Measurements from ENCODE around the gene CDCA3. TPM values are rescaled to one million over a fixed set of nuclear protein-coding genes. Genes with fewer than 3 reads are reported as not detected.

The CDCA3 gene
- total and polyA plus RNA-seq, 4 experiments from 2014 or later = 0.09 to 2.0 (median 0.83) TPM

DNA sequence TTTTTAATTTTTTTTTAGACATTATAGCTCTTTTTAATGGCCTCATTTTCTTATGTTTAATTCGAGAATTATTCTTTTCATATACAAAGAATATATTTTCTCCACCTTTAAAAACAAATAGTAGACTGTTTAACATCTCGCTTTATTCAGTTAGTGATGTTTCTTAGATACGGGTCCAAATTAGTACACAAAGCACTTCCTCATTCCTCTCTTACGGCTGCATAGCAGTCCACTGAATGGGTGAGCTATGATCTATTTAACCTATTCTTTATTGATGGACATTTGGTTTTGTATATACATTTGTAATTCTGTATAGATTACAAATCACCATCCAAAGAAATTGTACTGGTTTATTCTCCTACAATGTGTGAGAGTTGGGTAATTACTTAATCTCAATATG is 37.7 kb downstream of the CDCA3 start:
- no peaks in the 10 kb centered on the region for H3K9me3 ChIP-seq (ENCODE audit: control insufficient read depth in 1 of 2, low read length in 2 of 2)
- no peaks in the 10 kb centered on the region for H3K27me3 ChIP-seq (ENCODE audit: insufficient read depth, low read length)
- intact Hi-C loops (cut with micrococcal nuclease) = no loop called here
- Mint-ChIP-seq H3K4me1 (peaks cover 0 to 20% (median 16%) of the 10 kb centered on the region in 4 donors), H3K27ac (no peak overlapping the region), H3K27me3 (no peaks in the 10 kb centered on the region), H3K4me3 (no peak overlapping the region), H3K36me3 (peaks cover 54 to 58% of the 10 kb centered on the region in 2 donors), H3K9me3 (no peaks in the 10 kb centered on the region)
- H3K4me1 ChIP-seq (ENCODE audit: insufficient read depth, low read length) = no peaks in the 10 kb centered on the region
- no peak for DNase-seq
- no peak overlapping the region for H3K4me3 ChIP-seq (ENCODE audit: low read length in 2 of 2)
- peaks cover 42% of the 10 kb centered on the region for H3K36me3 ChIP-seq (ENCODE audit: insufficient read depth, low read length)
- POLR2A ChIA-PET (ENCODE audit: partially characterized antibody) = interaction anchor here (0.8 to 1.2 kb wide), 2 partner anchors 17 to 24 kb away, joined by 3 to 4 read pairs; partner anchors contain the start of gene CD4
- CTCF ChIA-PET (ENCODE audit: partially characterized antibody) = interaction anchor here (1.0 to 1.8 kb wide), 4 partner anchors 12 to 348 kb away, joined by 3 to 11 read pairs (median 4); no protein-coding TSS in a partner anchor
- H3K27ac ChIP-seq (ENCODE audit: low read depth, low read length) = no peak overlapping the region

DNA sequence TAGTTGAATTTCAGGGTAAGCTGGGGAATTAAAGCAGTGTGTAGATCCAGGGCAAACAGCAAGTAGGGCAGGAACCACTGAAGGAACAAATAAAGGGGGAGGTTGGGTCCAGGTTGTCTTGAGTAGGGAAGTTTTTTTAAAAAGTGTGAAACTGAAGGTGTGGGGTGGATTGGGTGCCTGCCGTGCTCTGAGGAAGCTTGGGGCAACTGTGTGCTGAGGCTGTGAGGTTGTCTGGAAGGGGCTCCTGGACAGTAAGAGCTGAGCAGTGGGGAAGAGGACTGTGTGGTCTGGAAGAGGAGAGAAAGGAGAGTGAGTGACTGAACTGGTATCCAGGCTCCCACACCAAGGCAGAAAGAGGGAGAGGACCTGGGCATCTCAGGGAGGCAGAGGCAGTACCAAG is 40.3 kb downstream of the CDCA3 start:
- Histone ChIP-seq H3K9me3 (ENCODE audit: control insufficient read depth in 1 of 2, low read length in 2 of 2) (no peaks in the 10 kb centered on the region), H3K36me3 (ENCODE audit: insufficient read depth, low read length) (peaks cover 26% of the 10 kb centered on the region), H3K27me3 (ENCODE audit: insufficient read depth, low read length) (no peaks in the 10 kb centered on the region), H3K4me3 (ENCODE audit: low read length in 2 of 2) (no peak overlapping the region), H3K4me1 (ENCODE audit: insufficient read depth, low read length) (no peaks in the 10 kb centered on the region), H3K27ac (ENCODE audit: low read depth, low read length) (no peak overlapping the region)
- H3K9me3 Mint-ChIP-seq = no peaks in the 10 kb centered on the region
- POLR2A ChIA-PET (ENCODE audit: partially characterized antibody) = interaction anchor here (1.2 to 1.4 kb wide), 2 partner anchors 9 to 10 kb away, joined by 3 to 4 read pairs; partner anchors contain the start of gene GPR162
- CTCF ChIA-PET (ENCODE audit: partially characterized antibody) = interaction anchor here (0.8 to 2.7 kb wide), 5 partner anchors 8 to 25 kb away, joined by 3 to 9 read pairs (median 3); no protein-coding TSS in a partner anchor
- no peaks in the 10 kb centered on the region for H3K27me3 Mint-ChIP-seq
- H3K4me1 Mint-ChIP-seq = peaks cover 0 to 20% (median 12%) of the 10 kb centered on the region in 4 donors
- H3K36me3 Mint-ChIP-seq = peaks cover 42 to 46% of the 10 kb centered on the region in 2 donors
- no peak for DNase-seq
- H3K27ac Mint-ChIP-seq = peak overlapping the region in 6 of 7 donors; percentile 24 to 88 (median 68)
- intact Hi-C loops (cut with micrococcal nuclease) = no loop called here
- H3K4me3 Mint-ChIP-seq = no peak overlapping the region

DNA sequence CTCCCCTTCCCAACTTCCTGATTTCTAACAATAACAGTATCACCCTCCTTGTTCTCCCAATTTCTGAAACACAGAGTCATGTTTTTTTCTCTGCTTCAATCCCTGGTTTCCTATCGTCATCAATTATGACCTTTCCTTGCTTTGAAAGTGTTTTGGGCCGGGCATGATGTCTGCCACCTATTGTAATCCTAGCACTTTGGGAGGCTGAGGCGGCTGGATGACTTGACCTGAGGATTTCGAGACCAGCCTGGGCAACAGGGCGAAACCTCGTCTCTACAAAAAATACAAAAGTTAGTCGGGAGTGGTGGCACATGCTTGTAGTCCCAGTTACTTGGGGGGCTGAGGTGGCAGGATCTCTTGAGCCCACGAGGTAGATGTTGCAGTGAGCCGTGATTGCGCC is 42.0 kb downstream of the CDCA3 start:
- peaks cover 37 to 40% of the 10 kb centered on the region in 2 donors for H3K36me3 Mint-ChIP-seq
- no peak overlapping the region for H3K4me3 ChIP-seq (ENCODE audit: low read length in 2 of 2)
- H3K27ac Mint-ChIP-seq = no peak overlapping the region
- no peaks in the 10 kb centered on the region for H3K27me3 ChIP-seq (ENCODE audit: insufficient read depth, low read length)
- H3K4me1 ChIP-seq (ENCODE audit: insufficient read depth, low read length) = no peaks in the 10 kb centered on the region
- ChIA-PET POLR2A (ENCODE audit: partially characterized antibody) (interaction anchor here (1.3 to 1.8 kb wide), 3 partner anchors 12 to 17 kb away, joined by 4 to 12 read pairs (median 4); partner anchors contain the start of gene GPR162), CTCF (ENCODE audit: partially characterized antibody) (interaction anchor here (1.0 to 1.4 kb wide), 2 partner anchors 12 to 31 kb away, joined by 4 to 5 read pairs; partner anchors contain the start of gene GPR162)
- no peaks in the 10 kb centered on the region for H3K9me3 Mint-ChIP-seq
- H3K9me3 ChIP-seq (ENCODE audit: control insufficient read depth in 1 of 2, low read length in 2 of 2) = no peaks in the 10 kb centered on the region
- H3K36me3 ChIP-seq (ENCODE audit: insufficient read depth, low read length) = peaks cover 12% of the 10 kb centered on the region
- H3K4me1 Mint-ChIP-seq = peaks cover 0 to 23% (median 13%) of the 10 kb centered on the region in 4 donors
- intact Hi-C loops (cut with micrococcal nuclease) = no loop called here
- no peaks in the 10 kb centered on the region for H3K27me3 Mint-ChIP-seq
- H3K4me3 Mint-ChIP-seq = no peak overlapping the region
- no peak overlapping the region for H3K27ac ChIP-seq (ENCODE audit: low read depth, low read length)
- DNase-seq = no peak

DNA sequence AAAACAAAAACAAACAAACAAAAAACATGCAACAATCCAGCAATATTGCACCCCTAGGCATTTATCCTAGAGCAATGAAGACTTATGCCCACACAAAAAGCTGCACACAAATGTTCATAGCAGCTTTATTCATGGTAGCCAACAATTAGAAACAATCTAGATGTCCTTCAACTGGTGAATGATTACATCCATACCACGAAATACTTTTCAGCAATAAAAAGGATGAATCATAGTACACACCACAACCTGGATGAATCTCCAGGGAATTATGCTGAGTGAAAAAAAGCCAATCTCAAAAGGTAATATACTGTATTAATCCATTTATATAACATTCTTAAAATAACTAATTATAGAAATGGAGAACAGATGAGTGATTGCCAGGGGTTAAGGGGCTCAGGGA is 43.9 kb downstream of the CDCA3 start:
- Histone ChIP-seq H3K9me3 (ENCODE audit: control insufficient read depth in 1 of 2, low read length in 2 of 2) (no peaks in the 10 kb centered on the region), H3K4me3 (ENCODE audit: low read length in 2 of 2) (no peak overlapping the region), H3K36me3 (ENCODE audit: insufficient read depth, low read length) (peaks cover 22% of the 10 kb centered on the region), H3K27ac (ENCODE audit: low read depth, low read length) (no peak overlapping the region), H3K27me3 (ENCODE audit: insufficient read depth, low read length) (no peaks in the 10 kb centered on the region), H3K4me1 (ENCODE audit: insufficient read depth, low read length) (no peaks in the 10 kb centered on the region)
- H3K4me1 Mint-ChIP-seq = peaks cover 0 to 24% (median 12%) of the 10 kb centered on the region in 4 donors
- H3K27ac Mint-ChIP-seq = peak overlapping the region in 1 of 7 donors; percentile 72
- no peak for DNase-seq
- ChIA-PET POLR2A (ENCODE audit: partially characterized antibody) (interaction anchor here (0.6 kb wide), 1 partner anchor 18 kb away, joined by 3 read pairs; the partner anchor contains the start of gene CD4), CTCF (ENCODE audit: partially characterized antibody) (interaction anchor here (1.0 to 1.4 kb wide), 3 partner anchors 27 to 187 kb away, joined by 3 read pairs; no protein-coding TSS in a partner anchor)
- no peaks in the 10 kb centered on the region for H3K9me3 Mint-ChIP-seq
- intact Hi-C loops (cut with micrococcal nuclease) = no loop called here
- no peaks in the 10 kb centered on the region for H3K27me3 Mint-ChIP-seq
- H3K4me3 Mint-ChIP-seq = no peak overlapping the region
- H3K36me3 Mint-ChIP-seq = peaks cover 36 to 39% of the 10 kb centered on the region in 2 donors

DNA sequence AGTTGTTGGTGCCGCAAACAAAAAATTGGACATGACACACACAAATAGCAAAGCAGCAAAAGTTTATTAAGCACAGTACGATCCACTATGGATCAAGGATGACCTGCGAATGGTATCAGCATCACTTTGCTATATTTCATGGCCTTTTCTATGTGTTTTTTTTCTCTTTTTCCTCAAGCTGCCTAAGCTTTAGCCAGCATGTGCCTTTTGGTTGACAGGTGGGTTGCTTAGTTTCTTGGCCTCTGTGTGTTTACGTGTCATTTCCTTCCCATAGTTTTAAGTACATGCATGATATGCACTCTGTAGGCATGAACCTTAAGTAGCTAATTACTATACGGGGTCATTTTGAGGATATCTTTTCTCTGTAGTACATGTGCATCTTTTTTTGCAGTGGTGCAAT is 51.9 kb downstream of the CDCA3 start:
- no peak for DNase-seq
- Mint-ChIP-seq H3K4me1 (peaks cover 35 to 59% (median 47%) of the 10 kb centered on the region in 4 donors), H3K9me3 (no peaks in the 10 kb centered on the region), H3K4me3 (no peak overlapping the region), H3K27me3 (no peaks in the 10 kb centered on the region), H3K36me3 (peaks cover 46 to 72% of the 10 kb centered on the region in 2 donors), H3K27ac (peak overlapping the region in 2 of 7 donors; percentile 47 to 64)
- CTCF ChIA-PET (ENCODE audit: partially characterized antibody) = no interaction called here
- Histone ChIP-seq H3K27ac (ENCODE audit: low read depth, low read length) (no peak overlapping the region), H3K4me3 (ENCODE audit: low read length in 2 of 2) (no peak overlapping the region), H3K36me3 (ENCODE audit: insufficient read depth, low read length) (peaks cover 63% of the 10 kb centered on the region), H3K4me1 (ENCODE audit: insufficient read depth, low read length) (peaks cover 41% of the 10 kb centered on the region), H3K9me3 (ENCODE audit: control insufficient read depth in 1 of 2, low read length in 2 of 2) (no peaks in the 10 kb centered on the region), H3K27me3 (ENCODE audit: insufficient read depth, low read length) (no peaks in the 10 kb centered on the region)
- intact Hi-C loops (cut with micrococcal nuclease) = no loop called here
- POLR2A ChIA-PET (ENCODE audit: partially characterized antibody) = interaction anchor here (1.2 kb wide), 1 partner anchor 10 kb away, joined by 3 read pairs; the partner anchor contains the start of gene CD4

Other genes with a start within 250 kb of the CDCA3 start
- 100 to 1,000 TPM; 246 to 255 TPM for gene CHD4, start 243.9 kb downstream of the CDCA3 start, total RNA-seq
- gene CHD4, start 243.9 kb downstream of the CDCA3 start, polyA plus RNA-seq = 10 to 100 TPM; 13.3 to 64.6 TPM
- 10 to 100 TPM; 10.2 to 11.1 TPM for gene LPAR5, start 215.3 kb downstream of the CDCA3 start, total RNA-seq
- 10 to 100 TPM in 1 of 2 donors, 1 to 10 TPM in 1; 5.4 to 11.9 TPM for gene LPAR5, start 215.3 kb downstream of the CDCA3 start, polyA plus RNA-seq
- 10 to 100 TPM; 13.9 to 16.3 TPM for gene ACRBP, start 203.9 kb downstream of the CDCA3 start, total RNA-seq
- under 1 TPM in 1 of 2 donors, not detected in 1; 0.25 TPM for gene ACRBP, start 203.9 kb downstream of the CDCA3 start, polyA plus RNA-seq
- gene ING4, start 188.2 kb downstream of the CDCA3 start, total RNA-seq = 10 to 100 TPM; 82.3 to 83.5 TPM
- 100 to 1,000 TPM in 1 of 2 donors, 10 to 100 TPM in 1; 73.0 to 122 TPM for gene ING4, start 188.2 kb downstream of the CDCA3 start, polyA plus RNA-seq
- 10 to 100 TPM; 88.6 to 88.7 TPM for gene ZNF384, start 161.9 kb downstream of the CDCA3 start, total RNA-seq
- 10 to 100 TPM; 14.4 to 45.8 TPM for gene ZNF384, start 161.9 kb downstream of the CDCA3 start, polyA plus RNA-seq
- gene PIANP, start 150.5 kb downstream of the CDCA3 start, total RNA-seq = 1 to 10 TPM; 1.3 to 1.5 TPM
- gene PIANP, start 150.5 kb downstream of the CDCA3 start, polyA plus RNA-seq = under 1 TPM; 0.61 to 0.69 TPM
- 10 to 100 TPM; 36.9 to 37.7 TPM for gene COPS7A, start 127.2 kb downstream of the CDCA3 start, total RNA-seq
- 10 to 100 TPM; 44.7 to 48.6 TPM for gene COPS7A, start 127.2 kb downstream of the CDCA3 start, polyA plus RNA-seq
- gene MLF2, start 98.1 kb downstream of the CDCA3 start, total RNA-seq = 10 to 100 TPM; 79.8 to 80.3 TPM
- gene MLF2, start 98.1 kb downstream of the CDCA3 start, polyA plus RNA-seq = 100 to 1,000 TPM; 111 to 130 TPM
- 1 to 10 TPM; 2.0 to 2.9 TPM for gene PTMS, start 84.9 kb downstream of the CDCA3 start, total RNA-seq
- gene PTMS, start 84.9 kb downstream of the CDCA3 start, polyA plus RNA-seq = 1 to 10 TPM; 1.3 to 3.6 TPM
- 1 to 10 TPM; 2.4 to 3.8 TPM for gene LAG3, start 78.8 kb downstream of the CDCA3 start, total RNA-seq
- gene LAG3, start 78.8 kb downstream of the CDCA3 start, polyA plus RNA-seq = 1 to 10 TPM; 4.9 to 8.3 TPM
- gene CD4, start 61.8 kb downstream of the CDCA3 start, total RNA-seq = 100 to 1,000 TPM; 285 to 291 TPM
- 100 to 1,000 TPM; 251 to 456 TPM for gene CD4, start 61.8 kb downstream of the CDCA3 start, polyA plus RNA-seq
- under 1 TPM in 1 of 2 experiments, not detected in 1; 0.32 TPM for gene GPR162, start 29.5 kb downstream of the CDCA3 start, total RNA-seq
- not detected for gene GPR162, start 29.5 kb downstream of the CDCA3 start, polyA plus RNA-seq
- gene P3H3, start 22.9 kb downstream of the CDCA3 start, total RNA-seq = 10 to 100 TPM; 11.2 to 11.8 TPM
- gene P3H3, start 22.9 kb downstream of the CDCA3 start, polyA plus RNA-seq = 1 to 10 TPM in 1 of 2 donors, under 1 TPM in 1; 0.72 to 1.2 TPM
- gene GNB3, start 10.4 kb downstream of the CDCA3 start, total RNA-seq = 1 to 10 TPM; 5.1 to 5.2 TPM
- gene GNB3, start 10.4 kb downstream of the CDCA3 start, polyA plus RNA-seq = not detected
- gene USP5, start 864 bp upstream of the CDCA3 start, total RNA-seq = 10 to 100 TPM; 65.2 to 69.3 TPM
- 10 to 100 TPM; 53.9 to 73.0 TPM for gene USP5, start 864 bp upstream of the CDCA3 start, polyA plus RNA-seq
- 100 to 1,000 TPM; 155 to 164 TPM for gene TPI1, start 16.2 kb upstream of the CDCA3 start, total RNA-seq
- gene TPI1, start 16.2 kb upstream of the CDCA3 start, polyA plus RNA-seq = 100 to 1,000 TPM; 572 to 777 TPM
- gene SPSB2, start 22.0 kb upstream of the CDCA3 start, total RNA-seq = 10 to 100 TPM; 19.8 to 21.9 TPM
- gene SPSB2, start 22.0 kb upstream of the CDCA3 start, polyA plus RNA-seq = 10 to 100 TPM; 16.6 to 25.5 TPM
- 1 to 10 TPM; 8.3 to 9.1 TPM for gene LRRC23, start 53.5 kb upstream of the CDCA3 start, total RNA-seq
- gene LRRC23, start 53.5 kb upstream of the CDCA3 start, polyA plus RNA-seq = 1 to 10 TPM; 4.1 to 4.2 TPM
- 100 to 1,000 TPM; 187 to 190 TPM for gene ENO2, start 63.3 kb upstream of the CDCA3 start, total RNA-seq
- gene ENO2, start 63.3 kb upstream of the CDCA3 start, polyA plus RNA-seq = 10 to 100 TPM; 28.4 to 35.8 TPM
- gene ATN1, start 76.7 kb upstream of the CDCA3 start, total RNA-seq = 10 to 100 TPM; 32.2 to 33.0 TPM
- gene ATN1, start 76.7 kb upstream of the CDCA3 start, polyA plus RNA-seq = 1 to 10 TPM in 1 of 2 donors, under 1 TPM in 1; 0.16 to 1.1 TPM
- not detected for gene RNU7-1, start 92.5 kb upstream of the CDCA3 start, total RNA-seq
- not detected for gene RNU7-1, start 92.5 kb upstream of the CDCA3 start, polyA plus RNA-seq
- gene C12orf57, start 92.7 kb upstream of the CDCA3 start, total RNA-seq = 100 to 1,000 TPM; 423 to 425 TPM
- gene C12orf57, start 92.7 kb upstream of the CDCA3 start, polyA plus RNA-seq = 100 to 1,000 TPM; 155 to 244 TPM
- gene PTPN6, start 100.1 kb upstream of the CDCA3 start, total RNA-seq = 100 to 1,000 TPM; 189 to 199 TPM
- 100 to 1,000 TPM; 126 to 325 TPM for gene PTPN6, start 100.1 kb upstream of the CDCA3 start, polyA plus RNA-seq
- 100 to 1,000 TPM; 142 to 148 TPM for gene PHB2, start 119.4 kb upstream of the CDCA3 start, total RNA-seq
- gene PHB2, start 119.4 kb upstream of the CDCA3 start, polyA plus RNA-seq = 100 to 1,000 TPM; 102 to 114 TPM
- 10 to 100 TPM; 68.6 to 70.8 TPM for gene EMG1, start 119.6 kb upstream of the CDCA3 start, total RNA-seq
- 10 to 100 TPM; 68.8 to 69.8 TPM for gene EMG1, start 119.6 kb upstream of the CDCA3 start, polyA plus RNA-seq
- gene LPCAT3, start 167.2 kb upstream of the CDCA3 start, total RNA-seq = 10 to 100 TPM; 18.3 to 21.6 TPM
- gene LPCAT3, start 167.2 kb upstream of the CDCA3 start, polyA plus RNA-seq = 10 to 100 TPM; 25.3 to 33.8 TPM
- gene C1S, start 209.4 kb upstream of the CDCA3 start, total RNA-seq = 1 to 10 TPM; 1.3 to 2.6 TPM
- not detected for gene C1S, start 209.4 kb upstream of the CDCA3 start, polyA plus RNA-seq
- gene C1R, start 241.2 kb upstream of the CDCA3 start, total RNA-seq = 1 to 10 TPM in 1 of 2 experiments, under 1 TPM in 1; 0.86 to 2.3 TPM
- gene C1R, start 241.2 kb upstream of the CDCA3 start, polyA plus RNA-seq = under 1 TPM; 0.44 to 0.53 TPM

Measured in CD4-positive, alpha-beta memory T cell (primary cell).